HG03439 (cell line): ENCODE results near the gene MEIOB.

Experiments
- ATAC-seq: cut with Tn5 transposase; IDR thresholded peaks from one replicate; pipeline ENCODE4 v1.9.1; 2021; ENCODE audit warnings: mild to moderate bottlenecking, moderate library complexity; ENCODE audit not compliant: unreplicated experiment

MEIOB gene

DNA sequence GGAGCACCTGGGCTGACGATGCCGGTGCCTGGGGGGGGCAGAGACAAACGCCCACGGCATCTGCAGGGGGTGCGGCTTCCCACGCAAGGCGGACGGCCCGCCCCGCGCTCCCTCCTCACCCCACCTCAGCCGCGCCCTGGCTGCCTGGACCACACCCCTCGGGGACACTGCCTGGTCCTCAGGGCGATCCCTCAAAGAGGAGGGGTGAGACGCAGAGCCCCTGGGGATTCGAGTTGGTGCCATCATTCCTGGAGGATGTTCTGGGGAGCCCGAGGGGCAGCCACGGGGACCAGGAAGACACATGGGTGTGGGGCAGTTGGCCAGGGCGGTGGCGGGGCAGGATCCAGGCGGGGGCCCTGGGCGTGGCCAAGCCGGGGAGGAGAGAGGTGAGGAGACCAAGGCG lies 82.3 kb downstream of the MEIOB start:
- ATAC-seq, result no peak

DNA sequence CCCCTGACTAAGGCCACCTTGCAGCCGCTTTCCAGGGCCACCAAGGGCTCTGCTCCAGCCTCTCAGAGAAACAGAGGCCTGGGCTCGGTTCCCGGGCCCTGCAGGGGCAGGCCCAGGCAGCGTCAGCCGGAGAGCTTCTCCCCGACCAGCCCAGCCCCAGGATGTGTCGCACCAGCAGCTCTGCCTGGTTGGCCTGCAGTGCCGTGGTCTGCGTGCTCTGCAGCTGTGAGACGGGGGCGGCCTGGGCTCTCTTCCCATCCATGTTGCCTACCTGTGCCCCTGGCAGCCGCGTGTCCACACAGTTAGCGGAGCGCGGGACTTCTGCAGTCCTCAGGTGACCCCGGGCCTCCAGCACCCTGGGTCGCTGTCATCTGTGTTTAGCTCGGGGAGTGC lies 83.3 kb downstream of the MEIOB start:
- ATAC-seq, result no peak

DNA sequence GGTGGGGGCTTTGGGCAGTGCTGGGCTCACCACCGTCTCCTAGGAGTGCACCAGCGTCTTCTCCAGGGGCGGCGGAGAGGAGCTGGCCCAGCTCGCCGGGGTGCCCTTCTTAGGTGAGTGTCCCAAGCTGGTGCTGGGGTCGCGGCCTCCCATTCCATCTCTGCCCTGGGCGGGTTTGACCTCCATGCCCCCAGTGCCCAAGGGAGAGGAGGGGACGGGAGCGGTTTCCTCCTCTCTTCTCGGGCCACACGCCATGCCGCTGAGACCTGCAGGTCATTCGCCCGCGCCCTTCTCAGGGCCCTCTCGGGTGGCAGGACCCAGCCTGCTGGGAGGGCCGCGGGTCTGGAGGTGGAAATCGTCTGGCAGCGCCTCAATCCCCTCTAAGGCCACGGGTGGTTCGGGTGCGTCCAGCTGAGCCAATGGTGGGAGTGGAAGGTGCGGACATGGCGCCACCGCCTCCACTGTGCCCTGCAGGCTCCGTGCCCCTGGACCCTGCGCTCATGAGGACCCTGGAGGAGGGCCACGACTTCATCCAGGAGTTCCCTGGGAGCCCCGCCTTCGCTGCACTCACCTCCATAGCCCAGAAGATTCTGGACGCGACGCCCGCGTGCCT lies 83.8 kb downstream of the MEIOB start:
- ATAC-seq, result no peak

DNA sequence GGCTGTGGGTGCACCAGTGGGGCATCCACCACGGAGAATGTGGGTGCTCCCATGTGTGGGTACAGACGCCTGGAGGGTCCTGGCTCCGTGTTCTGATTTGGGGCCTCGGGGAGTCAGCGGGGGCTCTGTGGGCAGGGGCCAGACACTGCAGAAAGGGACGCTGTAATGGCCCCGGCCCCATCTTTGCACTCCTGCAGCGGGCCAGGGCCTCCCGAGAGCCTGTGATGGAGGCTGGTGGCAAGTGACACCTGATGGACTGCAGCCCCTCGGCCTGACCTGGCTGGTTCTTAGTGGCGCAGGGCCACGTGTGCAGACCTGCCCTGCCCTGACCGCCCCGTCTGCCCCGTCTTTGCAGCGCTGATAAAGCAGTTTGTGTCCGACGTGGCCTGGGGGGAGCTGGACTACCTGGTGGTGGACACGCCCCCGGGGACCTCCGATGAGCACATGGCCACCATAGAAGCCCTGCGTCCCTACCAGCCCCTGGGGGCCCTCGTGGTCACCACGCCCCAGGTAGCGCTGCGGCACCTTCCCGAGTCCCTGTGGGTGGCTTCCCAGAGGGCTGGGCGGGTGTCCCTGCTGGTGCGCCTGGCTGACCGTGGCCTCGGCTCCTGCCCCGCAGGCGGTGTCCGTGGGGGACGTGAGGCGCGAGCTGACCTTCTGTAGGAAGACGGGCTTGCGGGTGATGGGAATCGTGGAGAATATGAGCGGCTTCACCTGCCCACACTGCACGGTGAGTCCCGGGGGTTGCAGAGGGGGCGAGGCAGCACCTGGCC lies 84.5 kb downstream of the MEIOB start:
- ATAC-seq, result no peak

DNA sequence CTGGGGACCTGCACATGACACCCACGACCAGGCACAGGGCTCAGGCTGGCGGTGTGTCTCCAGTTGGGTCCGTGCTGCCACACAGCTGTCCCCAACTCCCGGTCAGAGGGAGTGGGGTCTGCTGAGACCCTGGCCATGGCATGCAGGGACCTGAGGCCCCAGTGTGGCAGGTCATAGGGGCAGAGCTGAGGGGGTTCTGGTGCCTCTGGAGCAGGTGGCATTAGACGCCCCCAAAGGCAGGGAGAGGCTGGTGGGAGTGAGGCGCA lies 85.0 kb downstream of the MEIOB start:
- ATAC-seq, result no peak

DNA sequence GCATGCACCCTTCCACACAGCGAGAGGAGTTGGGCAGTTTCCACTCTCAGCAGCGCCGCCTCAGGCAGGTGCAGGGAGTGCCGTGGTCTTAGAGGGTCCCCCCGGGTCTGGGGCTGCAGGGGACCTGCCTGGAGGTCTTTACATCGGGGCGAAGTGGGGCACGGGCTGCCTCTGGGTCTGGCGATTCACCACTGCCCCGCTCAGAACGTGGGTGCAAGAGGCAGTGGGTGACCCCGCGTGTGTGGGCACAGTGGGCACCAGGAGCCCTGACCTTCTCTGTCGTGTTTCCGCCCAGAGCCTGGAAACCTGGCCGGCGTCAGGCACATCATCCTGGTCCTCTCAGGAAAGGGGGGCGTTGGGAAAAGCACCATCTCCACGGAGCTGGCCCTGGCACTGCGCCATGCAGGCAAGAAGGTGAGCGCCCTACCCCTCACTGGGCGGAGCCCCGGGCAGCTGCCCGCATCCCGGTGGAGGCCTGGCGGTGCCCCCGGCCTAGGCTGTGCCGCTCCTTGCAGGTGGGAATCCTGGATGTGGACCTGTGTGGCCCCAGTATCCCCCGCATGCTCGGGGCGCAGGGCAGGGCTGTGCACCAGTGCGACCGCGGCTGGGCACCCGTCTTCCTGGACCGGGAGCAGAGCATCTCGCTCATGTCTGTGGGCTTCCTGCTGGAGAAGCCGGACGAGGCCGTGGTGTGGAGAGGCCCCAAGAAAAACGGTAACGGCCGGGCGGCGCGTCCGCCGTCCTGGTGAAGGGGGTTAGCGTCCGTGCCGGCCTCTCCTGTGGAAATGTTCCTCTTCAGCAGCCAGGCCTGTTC lies 85.5 kb downstream of the MEIOB start:
- no peak for ATAC-seq

DNA sequence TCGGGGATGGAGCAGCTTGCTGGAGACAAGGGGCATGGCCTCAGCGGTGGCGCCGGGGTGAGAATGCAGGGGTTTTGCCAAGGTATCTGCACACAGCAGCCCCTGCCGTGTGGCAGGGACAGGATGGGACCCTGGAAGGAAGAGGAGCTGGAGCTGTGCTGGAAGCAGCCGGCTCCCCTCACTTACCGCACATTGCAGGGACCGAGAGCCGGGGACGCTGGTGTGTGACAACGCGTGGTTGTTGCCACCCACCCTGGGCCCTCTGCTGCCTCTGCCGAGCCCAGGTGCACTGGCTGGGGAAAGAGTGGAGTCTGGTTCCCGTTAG lies 86.2 kb downstream of the MEIOB start:
- no peak for ATAC-seq

DNA sequence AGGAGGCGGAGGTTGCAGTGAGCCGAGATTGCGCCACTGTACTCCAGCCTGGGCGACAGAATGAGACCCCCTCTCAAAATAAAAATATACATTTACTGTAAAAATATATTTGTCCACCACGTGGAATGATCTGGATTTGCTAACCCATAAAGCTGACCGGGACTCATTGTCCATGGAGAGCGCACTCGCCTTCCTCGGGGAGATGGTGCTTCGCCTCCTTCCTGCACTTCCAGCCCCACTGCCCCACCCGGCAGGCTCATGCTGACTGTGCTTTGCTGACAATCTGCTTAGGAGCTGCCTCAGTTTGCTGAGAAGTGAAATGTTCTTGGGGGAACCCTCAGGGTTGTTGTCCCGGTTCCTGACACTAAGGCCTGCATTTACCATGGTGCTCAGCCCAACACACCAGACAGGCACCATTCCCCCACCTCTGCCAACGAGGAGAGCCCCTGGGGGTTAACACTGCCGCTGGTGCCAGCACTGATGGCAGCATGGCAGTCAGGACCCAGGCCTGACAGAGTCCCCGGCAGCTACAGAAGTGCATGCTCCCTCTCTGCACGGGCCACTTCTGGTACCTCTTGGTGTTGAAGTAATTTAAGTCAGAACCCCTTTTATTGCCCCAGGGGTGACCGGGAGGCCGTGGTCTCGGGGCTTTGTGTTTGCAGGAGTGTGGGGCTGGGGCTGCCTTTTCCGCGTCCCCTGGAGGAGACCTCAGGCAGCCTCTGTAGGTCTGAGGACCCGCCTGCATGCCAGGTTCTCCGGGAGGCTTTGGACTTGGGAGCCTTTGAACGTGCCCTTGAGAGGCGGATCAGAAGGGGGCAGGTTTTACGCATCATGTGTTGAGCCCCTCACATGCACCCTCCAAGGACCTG lies 86.8 kb downstream of the MEIOB start:
- ATAC-seq, result no peak
